GM23338 (cell line): ENCODE measurements around the gene ARHGEF2. TPM values are rescaled to one million over a fixed set of nuclear protein-coding genes. Genes with fewer than 3 reads are reported as not detected.

Experiments used
- ATAC-seq: fragments of 200-7000 bp; cut with Tn5 transposase; 3 replicates; pipeline ENCODE4 v1.9.1; 2020
- DNase-seq: peaks from one replicate; pipeline ENCODE4 v3.0.0-alpha.2; 2015; ENCODE audit warnings: low spot score
- H2AFZ ChIP-seq: fragments of 200-600 bp; sonication (generic); 2 replicates; pipeline ENCODE4 v1.8.0; 2016; ENCODE audit warnings: antibody characterized with exemption, mild to moderate bottlenecking, moderate library complexity
- H3F3A ChIP-seq: fragments of 200-600 bp; sonication (generic); replicated peaks from 2 replicates; pipeline ENCODE4 v1.8.0; 2017; ENCODE audit warnings: antibody characterized with exemption, mixed run types, low read depth
- H3K27ac ChIP-seq: fragments of 200-600 bp; sonication (generic); 2 replicates; pipeline ENCODE4 v1.6.1; 2016; ENCODE audit warnings: low read depth
- H3K27me3 ChIP-seq: fragments of 200-600 bp; sonication (generic); 2 replicates; pipeline ENCODE4 v1.8.0; 2016; ENCODE audit warnings: mild to moderate bottlenecking, mixed run types, moderate library complexity; ENCODE audit not compliant: insufficient read depth
- H3K36me3 ChIP-seq: fragments of 200-600 bp; sonication (generic); 2 replicates; pipeline ENCODE4 v1.8.0; 2016; ENCODE audit warnings: mild to moderate bottlenecking; ENCODE audit not compliant: insufficient read depth
- H3K4me1 ChIP-seq: fragments of 200-600 bp; sonication (generic); 2 replicates; pipeline ENCODE4 v1.8.0; 2016; ENCODE audit warnings: mild to moderate bottlenecking, moderate library complexity; ENCODE audit not compliant: insufficient read depth
- H3K4me2 ChIP-seq: fragments of 200-600 bp; sonication (generic); 2 replicates; pipeline ENCODE4 v1.7.1; 2017; ENCODE audit warnings: mixed run types
- H3K4me3 ChIP-seq: fragments of 200-600 bp; sonication (generic); 2 replicates; pipeline ENCODE4 v1.6.1; 2016; ENCODE audit warnings: mixed run types
- H3K79me2 ChIP-seq: fragments of 200-600 bp; sonication (generic); replicated peaks from 2 replicates; pipeline ENCODE4 v1.8.0; 2017; ENCODE audit warnings: mild to moderate bottlenecking; ENCODE audit not compliant: insufficient read depth
- H3K9me2 ChIP-seq: fragments of 200-600 bp; sonication (generic); 2 replicates; pipeline ENCODE4 v1.8.0; 2017; ENCODE audit not compliant: insufficient read depth
- H4K20me1 ChIP-seq: fragments of 200-600 bp; sonication (generic); replicated peaks from 2 replicates; pipeline ENCODE4 v1.8.0; 2017; ENCODE audit warnings: mild to moderate bottlenecking; ENCODE audit not compliant: insufficient read depth
- H3K27ac Mint-ChIP-seq: 2 replicates; pipeline ENCODE4 v1.8.0; 2020; ENCODE audit warnings: inconsistent platforms, mild to moderate bottlenecking, moderate library complexity, mixed read lengths
- H3K27me3 Mint-ChIP-seq: 3 replicates; pipeline ENCODE4 v1.8.0; 2022; ENCODE audit warnings: low read depth, mild to moderate bottlenecking, moderate library complexity, mixed read lengths, inconsistent platforms; ENCODE audit not compliant: insufficient read depth, poor library complexity
- H3K36me3 Mint-ChIP-seq: 3 replicates; pipeline ENCODE4 v1.8.0; 2021; ENCODE audit warnings: low read depth, mild to moderate bottlenecking, inconsistent platforms, moderate library complexity, mixed read lengths
- H3K4me1 Mint-ChIP-seq: 3 replicates; pipeline ENCODE4 v1.8.0; 2020; ENCODE audit warnings: mild to moderate bottlenecking, inconsistent platforms, mixed read lengths
- H3K4me3 Mint-ChIP-seq: 3 replicates; pipeline ENCODE4 v1.8.0; 2021; ENCODE audit warnings: moderate library complexity, mild to moderate bottlenecking, inconsistent platforms, mixed read lengths
- H3K9me3 Mint-ChIP-seq: 3 replicates; pipeline ENCODE4 v1.8.0; 2020; ENCODE audit warnings: moderate library complexity, mild to moderate bottlenecking, inconsistent platforms, mixed read lengths
- CREB1 ChIP-seq: fragments of 250-450 bp; sonication (Bioruptor Pico); IDR thresholded peaks from 2 replicates; pipeline ENCODE4 v1.5.0; 2020; ENCODE audit warnings: low read depth, mild to moderate bottlenecking, moderate library complexity
- CTCF ChIP-seq, 2 experiments: fragments of 200-600 bp in 1 of 2; sonication (generic) in 1 of 2; conservative IDR thresholded peaks; 2 replicates each; pipeline versions ENCODE4 v1.5.1 to v1.6.1; 2016 to 2017; ENCODE audit warnings: antibody characterized with exemption in 2 of 2, low read depth in 2 of 2, mild to moderate bottlenecking in 2 of 2, moderate library complexity in 1 of 2
- ETS1 ChIP-seq: IDR thresholded peaks from 2 replicates; pipeline ENCODE4 v1.6.1; 2016; ENCODE audit warnings: antibody characterized with exemption
- EZH2phosphoT487 ChIP-seq: fragments of 200-600 bp; sonication (generic); IDR thresholded peaks from one replicate; pipeline ENCODE4 v1.8.1; 2018; ENCODE audit warnings: antibody characterized with exemption; ENCODE audit not compliant: unreplicated experiment
- JUNB ChIP-seq: IDR thresholded peaks from one replicate; pipeline ENCODE4 v1.6.1; 2016; ENCODE audit warnings: antibody characterized with exemption; ENCODE audit not compliant: unreplicated experiment
- NANOG ChIP-seq: IDR thresholded peaks from 2 replicates; pipeline ENCODE4 v1.6.1; 2016; ENCODE audit warnings: antibody characterized with exemption, borderline replicate concordance
- POLR2AphosphoS5 ChIP-seq: IDR thresholded peaks from 2 replicates; pipeline ENCODE4 v1.6.1; 2016; ENCODE audit warnings: antibody characterized with exemption, low read depth
- REST ChIP-seq: IDR thresholded peaks from one replicate; pipeline ENCODE4 v1.6.1; 2018; ENCODE audit warnings: antibody characterized with exemption; ENCODE audit not compliant: unreplicated experiment
- STAT1 ChIP-seq: IDR thresholded peaks from one replicate; pipeline ENCODE4 v1.6.1; 2016; ENCODE audit warnings: antibody characterized with exemption; ENCODE audit not compliant: unreplicated experiment
- ZNF114 ChIP-seq: fragments of 250-450 bp; sonication (Bioruptor Pico); IDR thresholded peaks from 2 replicates; pipeline ENCODE4 v1.5.0; 2020; ENCODE audit warnings: mild to moderate bottlenecking, moderate library complexity
- ZNF462 ChIP-seq: fragments of 250-450 bp; sonication (Bioruptor Pico); IDR thresholded peaks from 2 replicates; pipeline ENCODE4 v1.5.0; 2020; ENCODE audit warnings: mild to moderate bottlenecking, moderate library complexity
- polyA plus RNA-seq: library from polyadenylated mRNA; unstranded; fragments of >200 nt; fragmentation: Nextera tagmentation; extraction: Ambion mirVana; gene quantifications from 2 replicates; pipeline ENCODE4 v1.2.1, GENCODE V29; 2016
- total RNA-seq: library from RNA; depleted of rRNA; stranded (reverse); fragments of >200 nt; shearing (Covaris generic); gene quantifications from 2 replicates; pipeline ENCODE4 v1.2.3, GENCODE V29; 2014

Gene ARHGEF2
- total and polyA plus RNA-seq, 2 experiments from 2014 or later, result 23.0 to 87.6 TPM

GRCh38 chr1:155899683-155900082, 78.7 kb downstream of the ARHGEF2 start (continued):
- no peak for TF ChIP-seq REST
- TF ChIP-seq CREB1 (CRISPR knock-in tag), result no peak
- TF ChIP-seq JUNB, result no peak

- H3K79me2 ChIP-seq, result no peaks in the 10 kb centered on the region
- Mint-ChIP-seq H3K36me3 (peaks cover 58% of the 10 kb centered on the region), H3K4me3 (no peak overlapping the region), H3K4me1 (no peaks in the 10 kb centered on the region), H3K27me3 (no peaks in the 10 kb centered on the region), H3K27ac (no peak overlapping the region), H3K9me3 (no peaks in the 10 kb centered on the region)
- no peak for DNase-seq
- H3K27ac ChIP-seq, result no peak overlapping the region
- no peak for ATAC-seq
- H3K4me1 ChIP-seq, result no peaks in the 10 kb centered on the region
- no peak overlapping the region for H3K4me2 ChIP-seq
- no peak overlapping the region for H3K4me3 ChIP-seq
- no peaks in the 10 kb centered on the region for H3K27me3 ChIP-seq
- H3K36me3 ChIP-seq, result peaks cover 34% of the 10 kb centered on the region
- H3F3A ChIP-seq, result peaks cover 7% of the 10 kb centered on the region; the same call in 1 of the 2 replicates
- H4K20me1 ChIP-seq, result no peaks in the 10 kb centered on the region
- H3K9me2 ChIP-seq, result no peaks in the 10 kb centered on the region
- H2AFZ ChIP-seq, result no peak overlapping the region
- TF ChIP-seq CTCF (conservative IDR thresholded peaks at IDR 0.05; ENCODE audit: low read depth in 2 of 2) (no peak), ZNF114 (CRISPR knock-in tag) (no peak), STAT1 (no peak), NANOG (no peak), POLR2AphosphoS5 (no peak), ETS1 (no peak), EZH2phosphoT487 (no peak), ZNF462 (no peak), CREB1 (CRISPR knock-in tag) (no peak)
These were observed 79.5 kb downstream of the ARHGEF2 start for GRCh38 chr1:155898888-155899287.
